SU-DHL-6 (cell line): ENCODE data around the gene PCYT2.

Source experiments
- H2AFZ ChIP-seq: fragments of 200-600 bp; sonication (generic); 2 replicates; pipeline ENCODE4 v1.6.1; 2014; ENCODE audit warnings: low read depth, mild to moderate bottlenecking, moderate library complexity, mixed read lengths, antibody characterized with exemption, low read length; ENCODE audit not compliant: severe bottlenecking
- H3F3A ChIP-seq: fragments of 200-600 bp; shearing (Covaris generic); 2 replicates; pipeline ENCODE4 v1.6.0; 2016; ENCODE audit warnings: antibody characterized with exemption, mild to moderate bottlenecking; ENCODE audit not compliant: insufficient read depth
- H3K27ac ChIP-seq: fragments of 200-600 bp; sonication (generic); 2 replicates; pipeline ENCODE4 v1.5.1; 2016; ENCODE audit warnings: low read depth, mild to moderate bottlenecking, low read length, moderate library complexity, mixed read lengths
- H3K27me3 ChIP-seq: fragments of 200-600 bp; sonication (generic), shearing (Covaris generic); 2 replicates; pipeline ENCODE4 v1.6.0; 2014; ENCODE audit warnings: mild to moderate bottlenecking, low read length
- H3K36me3 ChIP-seq: fragments of 200-600 bp; sonication (generic); 2 replicates; pipeline ENCODE4 v1.6.1; 2014; ENCODE audit warnings: mild to moderate bottlenecking, low read length, mixed read lengths
- H3K4me2 ChIP-seq: fragments of 300-600, 200-600 bp; shearing (Covaris generic), sonication (generic); 2 replicates; pipeline ENCODE4 v1.6.0; 2014; ENCODE audit warnings: low read length, low read depth, mild to moderate bottlenecking; ENCODE audit not compliant: poor library complexity, severe bottlenecking
- H3K4me3 ChIP-seq: fragments of 200-600 bp; sonication (generic); 2 replicates; pipeline ENCODE4 v1.5.1; 2014; ENCODE audit warnings: antibody characterized with exemption, low read length, mild to moderate bottlenecking, mixed read lengths; ENCODE audit not compliant: insufficient read depth, poor library complexity, severe bottlenecking
- H3K79me2 ChIP-seq: fragments of 200-600 bp; sonication (generic); 2 replicates; pipeline ENCODE4 v1.6.1; 2014; ENCODE audit warnings: mild to moderate bottlenecking, low read length, moderate library complexity; ENCODE audit not compliant: insufficient read depth
- H3K9ac ChIP-seq: fragments of 200-600 bp; sonication (generic); 2 replicates; pipeline ENCODE4 v1.7.0; 2014; ENCODE audit warnings: mild to moderate bottlenecking, low read length
- H3K9me2 ChIP-seq: fragments of 200-600 bp; sonication (generic); replicated peaks from 2 replicates; pipeline ENCODE4 v1.6.1; 2014; ENCODE audit warnings: low read length; ENCODE audit not compliant: insufficient read depth
- H3K9me3 ChIP-seq: fragments of 200-600 bp; sonication (generic); 2 replicates; pipeline ENCODE4 v1.6.1; 2014; ENCODE audit warnings: low read length, mixed read lengths; ENCODE audit not compliant: insufficient read depth
- H4K20me1 ChIP-seq: fragments of 200-600 bp; sonication (generic); 2 replicates; pipeline ENCODE4 v1.6.1; 2014; ENCODE audit warnings: low read depth, mild to moderate bottlenecking, antibody characterized with exemption, low read length, moderate library complexity, mixed read lengths
- EZH2phosphoT487 ChIP-seq: fragments of 200-600 bp; sonication (generic), shearing (Covaris generic); conservative IDR thresholded peaks from 2 replicates; pipeline ENCODE4 v1.6.1; 2018; ENCODE audit warnings: mild to moderate bottlenecking, antibody characterized with exemption, low read length, moderate library complexity, mixed read lengths
- TF ChIP-seq, protein P1 (sequence below): fragments of 200-600 bp; sonication (generic); IDR thresholded peaks from one replicate; pipeline ENCODE4 v1.5.1; 2017; ENCODE audit warnings: antibody characterized with exemption, mild to moderate bottlenecking, low read length, moderate library complexity; ENCODE audit not compliant: insufficient read depth, poor library complexity, severe bottlenecking

The PCYT2 gene

DNA sequence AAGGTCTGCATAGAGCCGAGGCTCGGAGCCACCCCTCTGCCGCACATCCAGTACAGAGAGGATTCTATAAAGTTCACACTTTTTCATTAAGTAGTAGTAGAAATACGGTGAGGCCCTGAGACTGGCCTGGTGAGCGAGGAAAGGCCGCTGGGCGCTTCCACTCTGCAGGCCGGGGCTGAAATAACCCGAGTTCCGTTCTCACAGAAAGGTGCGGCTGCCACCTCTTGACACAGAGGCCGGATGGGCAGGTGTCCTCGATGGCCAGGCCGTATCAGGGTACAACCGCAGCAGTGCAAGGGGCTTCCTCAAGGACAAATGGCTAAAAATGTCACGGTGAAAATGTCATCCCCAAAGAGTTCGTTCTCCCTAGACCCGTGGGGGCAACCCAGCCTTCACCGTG, 770 bp upstream of the PCYT2 start:
- H3K4me2 ChIP-seq = peak overlapping the region; percentile 22
- H2AFZ ChIP-seq = no peak overlapping the region
- H3K27me3 ChIP-seq = no peaks in the 10 kb centered on the region
- H4K20me1 ChIP-seq = no peaks in the 10 kb centered on the region
- H3K79me2 ChIP-seq = peaks cover 23% of the 10 kb centered on the region
- H3K4me3 ChIP-seq = no peak overlapping the region
- no peak overlapping the region for H3K27ac ChIP-seq
- no peaks in the 10 kb centered on the region for H3K9me2 ChIP-seq
- H3F3A ChIP-seq = peaks cover 5% of the 10 kb centered on the region; the same call in 1 of the 2 replicates
- no peaks in the 10 kb centered on the region for H3K9me3 ChIP-seq
- TF ChIP-seq, protein P1, sequence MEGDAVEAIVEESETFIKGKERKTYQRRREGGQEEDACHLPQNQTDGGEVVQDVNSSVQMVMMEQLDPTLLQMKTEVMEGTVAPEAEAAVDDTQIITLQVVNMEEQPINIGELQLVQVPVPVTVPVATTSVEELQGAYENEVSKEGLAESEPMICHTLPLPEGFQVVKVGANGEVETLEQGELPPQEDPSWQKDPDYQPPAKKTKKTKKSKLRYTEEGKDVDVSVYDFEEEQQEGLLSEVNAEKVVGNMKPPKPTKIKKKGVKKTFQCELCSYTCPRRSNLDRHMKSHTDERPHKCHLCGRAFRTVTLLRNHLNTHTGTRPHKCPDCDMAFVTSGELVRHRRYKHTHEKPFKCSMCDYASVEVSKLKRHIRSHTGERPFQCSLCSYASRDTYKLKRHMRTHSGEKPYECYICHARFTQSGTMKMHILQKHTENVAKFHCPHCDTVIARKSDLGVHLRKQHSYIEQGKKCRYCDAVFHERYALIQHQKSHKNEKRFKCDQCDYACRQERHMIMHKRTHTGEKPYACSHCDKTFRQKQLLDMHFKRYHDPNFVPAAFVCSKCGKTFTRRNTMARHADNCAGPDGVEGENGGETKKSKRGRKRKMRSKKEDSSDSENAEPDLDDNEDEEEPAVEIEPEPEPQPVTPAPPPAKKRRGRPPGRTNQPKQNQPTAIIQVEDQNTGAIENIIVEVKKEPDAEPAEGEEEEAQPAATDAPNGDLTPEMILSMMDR = no peak
- no peak for TF ChIP-seq EZH2phosphoT487
- H3K36me3 ChIP-seq = no peaks in the 10 kb centered on the region
- H3K9ac ChIP-seq = no peak overlapping the region

- H3K79me2 ChIP-seq = peaks cover 11% of the 10 kb centered on the region
- H3K36me3 ChIP-seq = no peaks in the 10 kb centered on the region
- H3F3A ChIP-seq = peaks cover 5% of the 10 kb centered on the region; the same call in 1 of the 2 replicates
- no peak for TF ChIP-seq EZH2phosphoT487
- TF ChIP-seq, protein P1 = no peak
- H3K9ac ChIP-seq = peak overlapping the region; percentile 79
- no peaks in the 10 kb centered on the region for H3K9me3 ChIP-seq
- H3K9me2 ChIP-seq = no peaks in the 10 kb centered on the region
- H4K20me1 ChIP-seq = no peaks in the 10 kb centered on the region
- no peak overlapping the region for H2AFZ ChIP-seq
- peak overlapping the region; percentile 38 for H3K27ac ChIP-seq
- H3K27me3 ChIP-seq = no peaks in the 10 kb centered on the region
- peak overlapping the region; percentile 77 for H3K4me2 ChIP-seq
- peak overlapping the region; percentile 62 for H3K4me3 ChIP-seq
Observed at GRCh38 chr17:81910840-81911276, 341 bp downstream of the PCYT2 start.

GRCh38 chr17:81909966-81910839, 996 bp downstream of the PCYT2 start:
- no peak for TF ChIP-seq EZH2phosphoT487
- TF ChIP-seq, protein P1 = no peak
- Histone ChIP-seq H3K9ac (peak overlapping the region; percentile 79), H3K9me3 (no peaks in the 10 kb centered on the region), H3K27ac (peak overlapping the region; percentile 38), H4K20me1 (no peaks in the 10 kb centered on the region), H3K79me2 (peaks cover 5% of the 10 kb centered on the region; the same call in 1 of the 2 replicates), H3F3A (peaks cover 5% of the 10 kb centered on the region; the same call in 1 of the 2 replicates), H3K36me3 (no peaks in the 10 kb centered on the region), H2AFZ (no peak overlapping the region), H3K9me2 (no peaks in the 10 kb centered on the region), H3K4me3 (peak overlapping the region; percentile 62), H3K27me3 (no peaks in the 10 kb centered on the region), H3K4me2 (peak overlapping the region; percentile 77)
